ENCODE measurements around the gene PIGK.

DNA sequence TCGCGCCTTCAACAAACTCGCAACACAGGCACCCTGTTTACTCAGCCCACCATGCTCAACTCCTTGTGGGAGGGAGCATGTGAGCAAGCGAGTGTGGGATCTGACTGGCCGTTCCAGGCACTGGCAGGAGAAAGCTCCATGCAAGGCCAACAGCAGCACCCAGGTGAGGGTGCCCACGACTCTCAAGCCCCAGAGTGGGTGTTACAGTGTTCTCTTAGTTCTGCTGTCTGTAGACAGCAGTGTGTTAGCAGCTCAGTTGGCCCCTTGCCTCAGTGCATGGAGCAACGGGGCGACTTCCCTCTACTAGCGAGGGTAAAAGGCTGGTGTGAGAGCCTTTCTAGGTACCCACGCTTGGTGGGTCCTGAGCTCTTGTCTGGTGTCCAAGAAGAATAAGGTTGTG, 114.6 kb downstream of the PIGK start:
- no peak for TF ChIP-seq EZH2 (IDR thresholded peaks at IDR 0.05; ENCODE audit: insufficient read depth, low read length)
- TF ChIP-seq, protein P1, sequence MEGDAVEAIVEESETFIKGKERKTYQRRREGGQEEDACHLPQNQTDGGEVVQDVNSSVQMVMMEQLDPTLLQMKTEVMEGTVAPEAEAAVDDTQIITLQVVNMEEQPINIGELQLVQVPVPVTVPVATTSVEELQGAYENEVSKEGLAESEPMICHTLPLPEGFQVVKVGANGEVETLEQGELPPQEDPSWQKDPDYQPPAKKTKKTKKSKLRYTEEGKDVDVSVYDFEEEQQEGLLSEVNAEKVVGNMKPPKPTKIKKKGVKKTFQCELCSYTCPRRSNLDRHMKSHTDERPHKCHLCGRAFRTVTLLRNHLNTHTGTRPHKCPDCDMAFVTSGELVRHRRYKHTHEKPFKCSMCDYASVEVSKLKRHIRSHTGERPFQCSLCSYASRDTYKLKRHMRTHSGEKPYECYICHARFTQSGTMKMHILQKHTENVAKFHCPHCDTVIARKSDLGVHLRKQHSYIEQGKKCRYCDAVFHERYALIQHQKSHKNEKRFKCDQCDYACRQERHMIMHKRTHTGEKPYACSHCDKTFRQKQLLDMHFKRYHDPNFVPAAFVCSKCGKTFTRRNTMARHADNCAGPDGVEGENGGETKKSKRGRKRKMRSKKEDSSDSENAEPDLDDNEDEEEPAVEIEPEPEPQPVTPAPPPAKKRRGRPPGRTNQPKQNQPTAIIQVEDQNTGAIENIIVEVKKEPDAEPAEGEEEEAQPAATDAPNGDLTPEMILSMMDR (IDR thresholded peaks at IDR 0.05; ENCODE audit: insufficient read depth, low read depth, low read length) = no peak
